ENCODE data around the gene RCVRN.

The RCVRN gene

GRCh38 chr17:9878786-9879525, 26.1 kb downstream of the RCVRN start:
- no peak overlapping the region for H3K27ac ChIP-seq
- no peak for TF ChIP-seq CTCF (IDR thresholded peaks at IDR 0.05)
- no peak overlapping the region for H3K4me3 ChIP-seq

GRCh38 chr17:9878356-9878755, 26.7 kb downstream of the RCVRN start:
- H3K27ac ChIP-seq = no peak overlapping the region
- no peak for DNase-seq (ENCODE audit: low spot score)
- no peak overlapping the region for H3K4me3 ChIP-seq
- no peak for TF ChIP-seq CTCF (IDR thresholded peaks at IDR 0.05)

More at GRCh38 chr17:9878786-9879525, 26.1 kb downstream of the RCVRN start:
- DNase-seq (ENCODE audit: low spot score) = no peak

GRCh38 chr17:9875441-9875840, 29.6 kb downstream of the RCVRN start:
- no peak overlapping the region for H3K4me3 ChIP-seq
- TF ChIP-seq CTCF (IDR thresholded peaks at IDR 0.05) = no peak
- DNase-seq (ENCODE audit: low spot score) = peak; percentile 21
- H3K27ac ChIP-seq = no peak overlapping the region

- peak; percentile 4 for DNase-seq (ENCODE audit: low spot score)
- TF ChIP-seq CTCF (IDR thresholded peaks at IDR 0.05) = no peak
- Histone ChIP-seq H3K4me3 (no peak overlapping the region), H3K27ac (no peak overlapping the region)
Observed at GRCh38 chr17:9874722-9875121, 30.3 kb downstream of the RCVRN start.

- Histone ChIP-seq H3K4me3 (no peak overlapping the region), H3K27ac (no peak overlapping the region)
- no peak for TF ChIP-seq CTCF (IDR thresholded peaks at IDR 0.05)
- DNase-seq (ENCODE audit: low spot score) = peak; percentile 58
Observed at GRCh38 chr17:9872852-9873251, 32.2 kb downstream of the RCVRN start.

- H3K4me3 ChIP-seq = no peak overlapping the region
- TF ChIP-seq CTCF (IDR thresholded peaks at IDR 0.05) = no peak
- peak; percentile 3 for DNase-seq (ENCODE audit: low spot score)
- H3K27ac ChIP-seq = no peak overlapping the region
Observed at GRCh38 chr17:9868552-9868951, 36.5 kb downstream of the RCVRN start.

GRCh38 chr17:9865586-9865985, 39.5 kb downstream of the RCVRN start:
- no peak overlapping the region for H3K27ac ChIP-seq
- no peak for TF ChIP-seq CTCF (IDR thresholded peaks at IDR 0.05)
- DNase-seq (ENCODE audit: low spot score) = no peak
- H3K4me3 ChIP-seq = no peak overlapping the region
